SK-N-SH treated with all-trans-retinoic acid at 6 μM for 48 hours (cell line): ENCODE data around the gene RASGRF2.

Experiments
- ARNTL ChIP-seq: fragments of 450-650 bp; formaldehyde crosslinking; IDR thresholded peaks from 2 replicates; pipeline ENCODE4 v1.5.0; 2020; ENCODE audit warnings: low read depth, mild to moderate bottlenecking, moderate library complexity, borderline replicate concordance
- PATZ1 ChIP-seq: fragments of 250-450 bp; sonication (Bioruptor Pico); IDR thresholded peaks from 2 replicates; pipeline ENCODE4 v1.8.0; 2020; ENCODE audit warnings: mild to moderate bottlenecking, moderate library complexity, borderline replicate concordance

DNA sequence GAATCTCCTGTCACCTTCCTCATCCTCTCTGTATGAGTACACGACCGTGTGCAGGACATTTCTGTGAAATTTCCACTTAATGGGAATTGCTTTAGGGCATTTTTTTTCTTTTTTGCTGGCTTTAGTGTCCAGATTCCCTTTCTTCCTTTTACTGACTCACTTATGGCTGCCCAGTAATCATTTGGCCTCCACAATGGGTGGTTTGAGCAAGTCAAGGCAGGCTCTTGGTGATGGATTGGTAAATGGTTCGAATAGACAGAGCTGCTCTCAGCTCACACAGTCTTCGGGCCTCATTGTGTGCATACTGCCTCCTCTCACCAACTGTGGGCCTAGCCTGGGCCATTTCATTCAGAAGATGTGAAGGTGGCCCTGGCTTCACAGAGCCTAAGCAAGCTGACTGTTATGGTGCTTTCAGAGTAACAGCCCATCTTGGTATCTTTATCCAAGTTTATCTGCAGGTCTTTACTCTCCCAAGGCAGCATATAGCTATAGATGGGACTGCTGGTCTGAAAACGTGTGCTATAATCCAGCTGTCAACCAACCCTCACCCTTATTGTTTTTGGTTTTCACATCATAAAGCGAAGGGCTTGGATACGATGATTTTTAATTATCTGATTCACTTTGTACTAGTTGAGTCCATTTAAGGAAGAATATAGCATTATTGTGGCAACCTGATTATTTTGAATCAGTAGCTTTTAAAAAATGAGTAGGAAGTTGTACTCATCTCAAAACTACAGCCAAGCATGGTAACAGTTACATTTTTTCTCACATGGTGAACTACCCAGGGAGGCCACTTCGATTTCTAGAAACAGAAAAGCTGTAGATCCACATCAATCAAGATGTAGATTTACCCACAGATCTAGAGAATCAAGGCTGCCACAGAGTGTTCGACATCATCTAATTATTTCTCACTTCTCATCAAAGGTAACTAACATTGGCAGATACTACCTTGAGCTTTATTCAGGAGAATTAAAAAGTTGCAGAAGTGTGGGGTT is 222.5 kb downstream of the RASGRF2 start:
- TF ChIP-seq ARNTL (CRISPR knock-in tag) (no peak), PATZ1 (CRISPR knock-in tag) (no peak)
